ENCODE results near the gene CACNA2D3. TPM values are rescaled to one million over a fixed set of nuclear protein-coding genes. Genes with fewer than 3 reads are reported as not detected.

CACNA2D3 gene
- polyA plus RNA-seq, 3 donors, result 8.3 to 21.5 (median 10.4) TPM

- Mint-ChIP-seq H3K4me3 (no peak overlapping the region), H3K27ac (no peak overlapping the region), H3K27me3 (ENCODE audit: low read depth in 3 of 3) (peaks cover 1 to 5% (median 3%) of the 10 kb centered on the region in 3 donors), H3K4me1 (peaks cover 6% of the 10 kb centered on the region), H3K9me3 (peaks cover 0 to 5% (median 0%) of the 10 kb centered on the region in 7 donors), H3K36me3 (no peaks in the 10 kb centered on the region)
- Histone ChIP-seq H3K4me2 (replicated peaks; ENCODE audit: extremely low read depth, low read length, poor library complexity, severe bottlenecking) (no peak overlapping the region), H3K36me3 (replicated peaks in 1 of 2; ENCODE audit: control insufficient read depth in 1 of 2, insufficient read depth in 2 of 2, low read length in 2 of 2) (no peaks in the 10 kb centered on the region), H3K27ac (ENCODE audit: low read depth in 1 of 2, low read length in 2 of 2) (no peak overlapping the region), H3K4me3 (replicated peaks in 1 of 3; ENCODE audit: low read depth in 2 of 3, low read length in 3 of 3) (no peak overlapping the region), H3K27me3 (ENCODE audit: control insufficient read depth in 2 of 2, insufficient read depth in 2 of 2, low read length in 2 of 2) (no peaks in the 10 kb centered on the region), H3K4me1 (ENCODE audit: control insufficient read depth in 1 of 2, insufficient read depth in 2 of 2, low read length in 2 of 2) (no peaks in the 10 kb centered on the region), H2AFZ (ENCODE audit: insufficient read depth, low read depth, low read length, poor library complexity, severe bottlenecking) (no peak overlapping the region), H3K9me3 (replicated peaks in 1 of 2; ENCODE audit: control insufficient read depth in 1 of 2, insufficient read depth in 1 of 2, low read length in 2 of 2) (no peaks in the 10 kb centered on the region), H3K9ac (ENCODE audit: insufficient read depth, low read length, poor library complexity, severe bottlenecking) (no peak overlapping the region), H3K79me2 (ENCODE audit: insufficient read depth, low read length) (no peaks in the 10 kb centered on the region), H4K20me1 (ENCODE audit: insufficient read depth, low read length) (no peaks in the 10 kb centered on the region)
- 96% methylated on average over 3 of the region's 5 CpGs for WGBS (ENCODE audit: insufficient coverage)
- no peak for DNase-seq
- intact Hi-C loops (cut with micrococcal nuclease), result loop anchor here in 1 of 2 donors (5.0 kb wide), 1 partner anchor 228 kb away; no protein-coding TSS in a partner anchor
- TF ChIP-seq, protein P1, sequence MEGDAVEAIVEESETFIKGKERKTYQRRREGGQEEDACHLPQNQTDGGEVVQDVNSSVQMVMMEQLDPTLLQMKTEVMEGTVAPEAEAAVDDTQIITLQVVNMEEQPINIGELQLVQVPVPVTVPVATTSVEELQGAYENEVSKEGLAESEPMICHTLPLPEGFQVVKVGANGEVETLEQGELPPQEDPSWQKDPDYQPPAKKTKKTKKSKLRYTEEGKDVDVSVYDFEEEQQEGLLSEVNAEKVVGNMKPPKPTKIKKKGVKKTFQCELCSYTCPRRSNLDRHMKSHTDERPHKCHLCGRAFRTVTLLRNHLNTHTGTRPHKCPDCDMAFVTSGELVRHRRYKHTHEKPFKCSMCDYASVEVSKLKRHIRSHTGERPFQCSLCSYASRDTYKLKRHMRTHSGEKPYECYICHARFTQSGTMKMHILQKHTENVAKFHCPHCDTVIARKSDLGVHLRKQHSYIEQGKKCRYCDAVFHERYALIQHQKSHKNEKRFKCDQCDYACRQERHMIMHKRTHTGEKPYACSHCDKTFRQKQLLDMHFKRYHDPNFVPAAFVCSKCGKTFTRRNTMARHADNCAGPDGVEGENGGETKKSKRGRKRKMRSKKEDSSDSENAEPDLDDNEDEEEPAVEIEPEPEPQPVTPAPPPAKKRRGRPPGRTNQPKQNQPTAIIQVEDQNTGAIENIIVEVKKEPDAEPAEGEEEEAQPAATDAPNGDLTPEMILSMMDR (IDR thresholded peaks at IDR 0.05), result no peak
These were observed 831.7 kb downstream of the CACNA2D3 start for GRCh38 chr3:54954022-54954421.

GRCh38 chr3:54954521-54954920 lies 832.2 kb downstream of the CACNA2D3 start:
- H3K9me3 Mint-ChIP-seq, result peaks cover 0 to 5% (median 0%) of the 10 kb centered on the region in 7 donors
- no peaks in the 10 kb centered on the region for H4K20me1 ChIP-seq (ENCODE audit: insufficient read depth, low read length)
- no peak overlapping the region for H3K27ac ChIP-seq (ENCODE audit: low read depth in 1 of 2, low read length in 2 of 2)
- no peak overlapping the region for H3K9ac ChIP-seq (ENCODE audit: insufficient read depth, low read length, poor library complexity, severe bottlenecking)
- no peak for DNase-seq
- no peak overlapping the region for H3K4me2 ChIP-seq (replicated peaks; ENCODE audit: extremely low read depth, low read length, poor library complexity, severe bottlenecking)
- H3K4me1 Mint-ChIP-seq, result peaks cover 6% of the 10 kb centered on the region
- no peaks in the 10 kb centered on the region for H3K4me1 ChIP-seq (ENCODE audit: control insufficient read depth in 1 of 2, insufficient read depth in 2 of 2, low read length in 2 of 2)
- no peak overlapping the region for H3K4me3 Mint-ChIP-seq
- H3K27me3 Mint-ChIP-seq (ENCODE audit: low read depth in 3 of 3), result peaks cover 1 to 3% (median 3%) of the 10 kb centered on the region in 3 donors
- H3K4me3 ChIP-seq (replicated peaks in 1 of 3; ENCODE audit: low read depth in 2 of 3, low read length in 3 of 3), result no peak overlapping the region
- no peaks in the 10 kb centered on the region for H3K36me3 ChIP-seq (replicated peaks in 1 of 2; ENCODE audit: control insufficient read depth in 1 of 2, insufficient read depth in 2 of 2, low read length in 2 of 2)
- WGBS (ENCODE audit: insufficient coverage), result 50% methylated on average over 1 of the region's 5 CpGs
- TF ChIP-seq, protein P1 (IDR thresholded peaks at IDR 0.05), result no peak
- intact Hi-C loops (cut with micrococcal nuclease), result loop anchor here in 1 of 2 donors (5.0 kb wide), 1 partner anchor 228 kb away; no protein-coding TSS in a partner anchor
- no peaks in the 10 kb centered on the region for H3K9me3 ChIP-seq (replicated peaks in 1 of 2; ENCODE audit: control insufficient read depth in 1 of 2, insufficient read depth in 1 of 2, low read length in 2 of 2)
- no peaks in the 10 kb centered on the region for H3K36me3 Mint-ChIP-seq
- H2AFZ ChIP-seq (ENCODE audit: insufficient read depth, low read depth, low read length, poor library complexity, severe bottlenecking), result peak overlapping the region; percentile 10
- no peaks in the 10 kb centered on the region for H3K79me2 ChIP-seq (ENCODE audit: insufficient read depth, low read length)
- H3K27ac Mint-ChIP-seq, result no peak overlapping the region
- H3K27me3 ChIP-seq (ENCODE audit: control insufficient read depth in 2 of 2, insufficient read depth in 2 of 2, low read length in 2 of 2), result no peaks in the 10 kb centered on the region

Measured in CD14-positive monocyte (primary cell).